DMS53 treated with DMSO at 0.1 percent for 48 hours (cell line): ENCODE data around the gene RAB4B.
"Not testable (repeated sequence)": the region's sequence is repeated elsewhere in the genome, so short reads cannot be mapped to it uniquely, and the experiment has no call there.

ENCODE experiments used
- DNase-seq: peaks from one replicate; lab custom pipeline; 2025; ENCODE audit not compliant: unreplicated experiment; lab: John Stamatoyannopoulos, UW

Gene RAB4B

DNA sequence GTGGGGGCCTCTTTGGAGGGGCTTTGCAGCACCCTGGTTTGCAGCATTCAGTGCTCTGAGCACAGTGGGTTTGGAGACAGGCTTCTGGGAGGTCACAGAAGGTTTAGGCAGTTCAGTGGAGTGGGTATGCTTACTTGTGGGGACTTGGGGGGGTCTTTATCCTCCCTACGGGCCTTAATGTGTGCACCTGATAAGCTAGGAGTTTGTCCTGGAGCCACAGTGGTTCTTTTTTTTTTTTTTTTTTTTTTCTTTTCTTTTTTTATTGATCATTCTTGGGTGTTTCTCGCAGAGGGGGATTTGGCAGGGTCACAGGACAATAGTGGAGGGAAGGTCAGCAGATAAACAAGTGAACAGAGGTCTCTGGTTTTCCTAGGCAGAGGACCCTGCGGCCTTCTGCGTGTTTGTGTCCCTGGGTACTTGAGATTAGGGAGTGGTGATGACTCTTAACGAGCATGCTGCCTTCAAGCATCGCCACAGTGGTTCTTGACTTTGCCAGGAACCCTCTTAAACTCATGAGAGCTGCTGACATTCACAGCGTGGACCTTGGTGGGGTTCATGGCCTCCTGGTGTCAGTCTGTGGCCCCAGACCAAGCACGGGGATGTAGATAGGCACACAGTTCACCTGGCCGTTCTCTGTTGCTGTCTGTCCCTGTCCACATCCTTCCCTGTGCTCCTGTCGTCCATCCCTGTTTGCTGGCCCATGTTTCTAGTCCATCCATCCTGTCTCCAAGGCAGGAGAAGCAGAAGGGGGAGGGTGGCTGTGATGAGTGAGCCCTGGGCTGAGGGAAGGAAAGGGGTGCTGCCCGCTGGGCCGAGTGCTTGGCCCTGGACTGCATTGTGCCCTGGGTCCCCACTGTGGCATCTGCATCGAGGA lies 23.6 kb downstream of the RAB4B start:
- no peak for DNase-seq

DNA sequence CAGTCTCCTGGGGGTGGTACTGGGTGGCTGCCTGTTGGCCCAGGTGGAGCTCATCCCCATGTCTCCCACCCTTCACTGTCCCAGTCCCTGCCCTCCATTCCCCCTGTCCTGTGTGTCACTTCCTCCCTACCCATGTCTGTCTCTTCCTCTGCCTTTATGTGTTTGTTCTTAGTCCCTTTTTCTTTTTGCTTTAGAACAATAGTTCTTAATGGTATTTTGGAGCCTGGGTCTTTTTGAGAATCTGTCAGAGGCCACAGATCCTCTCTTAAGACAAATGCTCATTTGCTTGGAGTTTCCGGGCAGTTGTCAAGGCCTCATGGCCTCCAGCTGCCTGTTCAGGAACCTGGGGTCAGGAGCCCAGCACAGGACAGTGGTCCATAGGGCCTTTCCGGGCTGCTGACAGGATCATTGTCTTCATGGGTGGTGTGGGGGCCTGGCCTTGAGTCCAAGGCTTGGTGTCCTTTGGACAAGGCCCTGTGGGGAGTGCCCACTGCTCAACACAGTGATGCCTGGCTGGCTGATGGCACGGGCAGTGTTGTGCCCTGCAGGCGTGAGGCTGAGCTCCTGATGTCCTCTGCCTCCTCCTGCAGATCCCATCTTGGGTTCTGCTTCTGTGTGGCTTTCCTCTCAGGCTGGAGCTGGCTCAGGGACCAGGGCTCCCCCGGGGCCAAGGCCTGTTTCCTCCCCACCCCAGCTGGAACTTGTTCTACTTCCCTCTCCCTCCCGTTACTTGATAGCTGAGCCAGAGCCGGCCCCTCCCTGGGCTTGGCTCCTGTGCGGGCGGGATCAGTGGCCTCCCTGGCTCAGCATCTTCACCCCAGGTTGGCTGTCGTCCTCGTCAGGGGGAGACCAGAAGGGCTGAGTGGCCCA lies 24.5 kb downstream of the RAB4B start:
- DNase-seq = no peak

DNA sequence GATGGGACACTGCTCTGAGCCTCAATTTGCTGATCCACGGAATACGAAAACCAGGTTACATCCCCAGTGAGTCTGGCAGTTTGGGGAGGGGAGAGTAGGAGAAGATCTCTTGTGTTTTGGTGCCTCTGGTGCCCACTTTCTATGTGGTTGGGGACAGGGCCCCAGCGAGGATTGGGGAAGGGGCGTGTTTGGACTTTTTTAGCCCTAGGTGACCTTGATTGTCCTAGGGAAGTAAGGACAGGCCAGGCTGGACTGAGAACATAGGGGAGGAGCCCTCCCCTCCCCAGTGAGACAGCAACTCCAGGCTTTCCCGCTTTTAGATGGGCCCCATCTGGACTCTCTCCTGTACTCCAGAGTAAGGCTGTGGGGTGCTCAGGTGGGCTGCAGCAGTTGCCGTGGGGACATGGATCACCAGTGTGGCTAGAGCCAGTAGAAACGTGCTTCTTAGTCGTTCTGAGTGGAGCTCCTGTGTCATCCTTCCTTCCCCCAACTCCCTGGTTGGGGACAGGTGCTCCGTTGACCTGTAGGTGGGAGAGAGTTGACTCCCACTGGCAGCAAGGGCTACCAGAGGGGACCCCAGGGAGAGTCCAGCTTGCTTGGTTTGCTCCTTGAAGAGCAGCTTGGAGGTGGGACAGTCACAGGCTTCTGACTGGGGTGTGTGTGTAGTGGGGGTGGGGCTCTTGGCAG lies 25.3 kb downstream of the RAB4B start:
- no peak for DNase-seq

DNA sequence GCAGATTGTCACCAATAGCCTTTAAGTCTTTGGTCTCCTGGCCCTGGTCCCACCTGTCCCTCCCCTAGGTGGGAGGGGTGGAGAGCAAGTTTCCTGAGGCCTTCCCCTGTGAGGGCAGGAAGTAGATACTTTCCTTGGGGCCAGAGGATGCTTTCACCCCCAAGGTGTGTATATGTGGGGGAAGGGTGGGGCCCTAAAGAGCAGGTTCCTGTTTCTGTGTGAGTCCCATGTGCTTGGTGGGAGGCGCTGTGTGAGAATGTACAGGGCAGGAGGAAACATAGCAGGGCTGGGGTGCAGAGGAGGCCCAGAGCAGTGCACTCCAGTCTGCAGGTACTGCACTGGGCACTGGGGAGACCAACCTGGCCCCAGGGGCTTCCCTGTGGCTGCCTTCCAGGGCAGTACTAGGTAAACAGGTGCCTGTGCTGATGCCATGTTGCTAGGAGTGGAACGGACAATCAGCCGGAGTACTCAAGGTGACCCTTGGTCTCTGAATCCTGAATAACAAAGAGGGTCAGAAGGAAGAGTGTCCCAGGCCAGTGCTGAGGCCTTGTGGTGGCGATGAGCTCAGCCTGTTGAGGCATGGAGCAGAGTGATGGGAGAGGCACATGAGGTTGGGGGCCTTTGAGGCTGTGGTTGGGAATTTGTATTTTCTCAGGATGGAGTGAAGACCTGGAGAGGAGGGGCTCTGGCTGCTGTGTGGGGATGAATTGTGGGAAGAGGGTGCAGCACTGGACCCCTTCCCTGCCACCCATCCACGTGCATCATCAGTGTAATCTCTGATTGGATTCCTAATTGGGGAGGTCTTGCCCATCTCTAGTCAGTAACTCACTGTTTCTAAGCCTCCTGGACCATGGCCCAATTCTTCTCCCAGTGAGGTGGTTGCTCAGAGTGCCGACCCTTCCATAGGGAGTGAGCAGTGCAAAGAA lies 26.1 kb downstream of the RAB4B start:
- DNase-seq = no peak

DNA sequence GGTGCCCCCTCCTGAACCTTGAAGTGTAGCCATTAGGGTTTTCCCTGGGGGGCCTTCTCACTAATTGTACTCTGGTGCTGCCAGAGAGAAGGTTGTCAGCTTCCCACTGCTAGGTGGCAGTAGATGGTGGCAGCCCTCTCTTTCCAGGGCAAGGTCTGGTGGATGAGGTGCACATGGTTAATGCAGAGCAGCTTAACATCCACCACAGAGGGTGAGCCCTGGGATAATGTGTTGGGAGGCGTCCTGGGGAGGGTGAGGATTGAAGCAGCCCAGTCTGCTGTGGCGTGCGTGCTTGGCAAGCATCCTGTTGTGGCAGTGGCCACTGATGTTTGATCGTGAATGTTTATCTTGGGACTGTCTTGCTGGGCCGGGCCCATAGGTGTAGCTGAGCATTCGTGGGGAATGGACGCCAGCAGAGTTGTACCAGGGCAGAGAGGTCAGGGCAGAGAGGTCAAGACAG lies 26.8 kb downstream of the RAB4B start:
- DNase-seq = no peak

DNA sequence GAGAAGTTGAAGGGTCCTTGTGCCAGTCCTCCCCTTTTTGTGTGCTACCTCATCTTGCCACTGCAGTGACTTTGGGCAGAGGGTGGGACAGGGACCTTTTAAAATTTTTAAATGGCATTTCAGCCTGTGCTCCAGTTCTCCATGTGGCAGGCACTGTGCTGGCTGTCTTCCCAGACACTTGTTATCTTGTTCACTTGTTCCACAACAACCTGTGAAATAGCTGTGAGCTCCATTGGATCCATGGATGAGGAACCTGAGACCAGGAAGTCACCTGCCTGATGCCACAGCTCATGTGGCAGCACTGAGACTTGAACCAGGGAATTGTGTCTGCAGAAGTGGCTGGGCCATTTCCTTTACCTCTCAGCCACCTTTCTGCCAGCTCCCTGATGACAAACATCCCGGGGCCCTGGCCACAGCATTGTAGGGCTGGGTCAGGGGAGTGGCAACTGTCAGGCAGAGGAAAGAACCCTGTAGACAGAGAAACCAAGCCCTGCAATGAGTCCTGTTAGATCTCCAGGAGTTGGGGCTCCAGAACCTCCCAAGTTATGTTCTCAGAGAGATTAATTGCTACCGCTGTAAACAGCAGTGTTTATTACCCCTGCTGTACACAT lies 27.3 kb downstream of the RAB4B start:
- no peak for DNase-seq

DNA sequence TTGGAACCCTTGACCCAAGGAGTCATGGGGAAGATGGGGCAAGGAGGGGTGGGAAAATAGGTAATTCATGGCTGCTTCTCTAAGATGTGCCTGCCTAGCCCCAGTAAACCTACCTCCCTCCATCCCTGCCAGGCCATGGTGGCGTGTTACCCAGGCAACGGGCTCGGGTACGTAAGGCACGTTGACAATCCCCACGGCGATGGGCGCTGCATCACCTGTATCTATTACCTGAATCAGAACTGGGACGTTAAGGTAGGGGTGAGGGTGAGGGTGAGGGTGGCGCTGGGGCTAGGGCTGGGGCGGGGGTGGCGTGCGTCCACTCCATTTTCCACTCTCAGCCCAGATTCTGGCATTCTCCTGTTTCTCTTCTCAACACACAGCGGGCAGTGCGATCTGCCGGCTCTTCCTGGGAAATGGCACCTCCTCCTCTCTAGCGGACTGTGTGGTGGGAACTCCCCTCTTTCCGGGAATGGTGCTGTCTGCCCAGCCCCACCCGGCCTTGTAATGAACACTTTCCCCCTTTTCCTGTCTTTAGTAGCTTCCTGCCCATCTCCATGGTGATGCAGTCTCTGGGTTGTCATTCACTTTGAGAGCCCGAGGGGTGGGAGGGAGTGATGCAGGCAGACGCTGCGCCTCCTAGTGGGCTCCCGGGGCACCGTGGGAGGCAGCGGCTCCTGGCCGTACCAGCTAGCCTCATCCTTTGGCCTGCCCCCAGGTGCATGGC lies 28.5 kb downstream of the RAB4B start:
- DNase-seq = no peak

DNA sequence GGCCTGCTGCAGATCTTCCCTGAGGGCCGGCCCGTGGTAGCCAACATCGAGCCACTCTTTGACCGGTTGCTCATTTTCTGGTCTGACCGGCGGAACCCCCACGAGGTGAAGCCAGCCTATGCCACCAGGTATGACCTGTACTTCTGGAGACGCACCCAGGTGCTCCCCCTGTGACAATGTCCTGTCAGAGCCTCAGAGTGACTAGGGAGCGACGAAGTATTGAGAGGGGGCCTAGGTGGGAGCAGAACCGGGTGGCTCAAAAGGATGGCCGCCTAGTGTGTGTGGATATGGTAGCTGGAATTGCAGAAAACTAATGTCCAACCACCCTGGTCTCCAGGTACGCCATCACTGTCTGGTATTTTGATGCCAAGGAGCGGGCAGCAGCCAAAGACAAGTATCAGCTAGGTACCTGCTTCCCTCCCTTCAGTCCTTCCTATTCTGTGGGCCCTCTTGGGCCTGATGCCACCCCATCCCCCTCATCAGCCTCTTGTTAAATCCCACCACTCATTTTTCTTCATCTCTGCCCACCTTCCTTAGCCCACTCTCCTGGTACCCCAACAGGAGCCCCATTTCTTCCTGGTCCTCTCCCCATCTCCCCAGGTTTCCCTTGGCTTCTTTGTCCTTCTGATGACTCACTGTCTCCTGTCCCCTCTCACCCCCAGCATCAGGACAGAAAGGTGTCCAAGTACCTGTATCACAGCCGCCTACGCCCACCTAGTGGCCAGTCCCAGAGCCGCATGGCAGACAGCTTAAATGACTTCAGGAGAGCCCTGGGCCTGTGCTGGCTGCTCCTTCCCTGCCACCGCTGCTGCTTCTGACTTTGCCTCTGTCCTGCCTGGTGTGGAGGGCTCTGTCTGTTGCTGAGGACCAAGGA lies 29.3 kb downstream of the RAB4B start:
- peak; percentile 28 for DNase-seq

DNA sequence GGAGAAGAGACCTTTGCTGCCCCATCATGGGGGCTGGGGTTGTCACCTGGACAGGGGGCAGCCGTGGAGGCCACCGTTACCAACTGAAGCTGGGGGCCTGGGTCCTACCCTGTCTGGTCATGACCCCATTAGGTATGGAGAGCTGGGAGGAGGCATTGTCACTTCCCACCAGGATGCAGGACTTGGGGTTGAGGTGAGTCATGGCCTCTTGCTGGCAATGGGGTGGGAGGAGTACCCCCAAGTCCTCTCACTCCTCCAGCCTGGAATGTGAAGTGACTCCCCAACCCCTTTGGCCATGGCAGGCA lies 29.9 kb downstream of the RAB4B start:
- no peak for DNase-seq

DNA sequence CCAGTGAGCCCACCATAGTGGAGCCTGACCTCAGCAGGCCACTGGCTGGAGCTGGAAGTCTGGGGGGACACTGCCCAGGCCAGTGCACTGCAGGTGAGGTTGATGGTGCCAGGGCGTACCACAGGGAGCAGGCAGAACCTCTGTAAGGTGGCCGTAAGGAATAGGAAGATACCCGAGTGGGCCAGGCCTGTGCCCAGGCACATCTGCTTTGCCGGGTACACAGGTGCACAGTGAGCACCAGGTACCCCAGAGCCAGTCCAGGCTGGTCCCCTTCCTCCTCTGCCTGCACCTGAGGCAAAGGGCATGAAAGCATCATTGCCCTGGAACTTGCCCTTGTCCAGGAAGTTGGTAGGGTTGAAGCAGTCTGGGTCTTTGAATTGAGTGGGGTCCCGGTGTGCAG lies 30.4 kb downstream of the RAB4B start:
- no peak for DNase-seq

DNA sequence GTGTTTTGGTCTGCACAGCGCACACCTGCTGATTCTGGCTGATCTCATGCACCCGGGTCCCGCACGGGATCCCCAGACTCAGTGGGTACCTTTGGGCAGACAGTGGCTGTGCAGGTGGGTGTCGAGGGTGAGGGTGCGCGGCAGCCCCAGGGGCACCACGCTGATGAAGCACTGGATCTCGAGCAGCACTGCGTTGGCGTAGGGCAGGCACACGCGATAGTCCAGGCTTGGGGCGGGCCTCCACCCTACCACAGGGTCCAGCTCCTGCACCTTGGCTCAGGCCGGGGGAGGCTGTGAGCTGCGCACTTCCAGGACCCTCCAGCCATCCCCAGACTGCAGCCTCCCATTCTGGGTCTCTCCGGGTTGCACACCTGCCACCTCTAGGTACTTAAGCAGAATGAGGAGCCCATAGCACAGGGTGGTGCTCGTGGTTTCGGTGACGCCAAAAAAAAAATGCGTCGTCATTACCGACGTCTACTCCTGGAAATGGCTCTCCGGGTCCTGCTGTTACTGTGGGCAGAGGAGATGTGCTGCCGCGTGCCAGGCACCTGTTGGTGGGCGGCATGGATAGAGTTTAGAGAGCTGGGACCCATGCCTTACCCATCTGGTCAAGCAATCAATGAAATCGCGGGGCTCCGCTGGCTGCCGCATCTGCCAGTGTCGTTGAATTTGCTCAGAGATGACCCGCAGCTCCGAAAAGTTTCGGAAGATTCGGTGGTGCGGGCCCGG lies 31.5 kb downstream of the RAB4B start:
- DNase-seq = no peak

DNA sequence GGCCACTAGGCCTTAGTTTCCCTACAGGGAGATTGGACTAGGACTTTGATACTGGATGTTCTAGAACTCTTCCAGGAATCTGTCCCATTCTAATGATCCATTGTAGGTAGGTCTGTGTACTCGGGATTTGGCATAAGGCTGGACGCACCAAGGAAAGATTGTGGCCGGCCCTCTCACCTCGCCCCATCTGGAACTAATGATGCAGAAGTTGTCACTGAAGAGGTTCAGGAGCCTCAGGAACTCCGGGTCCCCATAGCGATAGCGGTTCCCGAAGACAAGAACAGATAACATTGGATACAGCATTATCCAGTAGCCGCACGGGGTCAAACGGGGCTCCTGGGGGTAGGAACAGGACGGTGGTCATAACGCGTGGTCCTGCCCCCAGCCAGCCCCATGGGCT lies 32.1 kb downstream of the RAB4B start:
- no peak for DNase-seq

DNA sequence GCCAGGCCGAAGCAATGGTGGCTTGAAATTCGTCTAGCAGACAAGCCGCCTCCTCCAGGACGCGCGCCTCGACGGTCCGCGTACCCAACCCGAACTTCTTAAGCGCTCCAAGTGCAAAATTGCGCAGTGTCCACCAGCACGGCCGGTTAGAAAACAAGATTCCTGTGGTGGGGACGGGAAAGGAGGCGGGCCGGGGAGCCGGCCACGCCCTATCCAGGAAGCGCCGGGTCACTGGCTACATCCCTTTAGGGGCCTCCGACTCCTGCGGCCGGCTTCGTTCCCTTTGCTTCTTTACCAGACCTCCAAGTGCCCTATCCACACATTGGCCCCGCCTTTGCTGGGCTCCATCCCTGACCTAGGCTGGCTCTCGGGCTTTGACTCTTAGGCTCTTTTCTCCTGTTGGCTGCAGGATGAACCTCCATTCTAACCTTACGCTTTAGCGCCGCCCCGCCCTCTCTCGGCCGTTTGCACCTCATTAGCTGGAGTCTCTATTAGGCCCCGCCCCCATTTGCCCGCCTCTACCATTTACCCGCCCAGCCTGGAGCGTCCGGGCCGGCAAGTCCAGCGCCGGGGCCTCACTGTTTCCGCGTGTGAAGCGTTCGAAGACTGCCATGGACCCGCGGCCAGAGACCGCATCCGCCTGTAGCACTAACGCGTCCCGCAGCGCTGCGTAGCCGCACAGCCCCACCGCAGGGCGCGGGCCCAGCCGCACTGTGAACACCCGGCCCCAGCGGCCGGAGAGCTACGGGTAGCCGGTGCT lies 32.8 kb downstream of the RAB4B start:
- peak; percentile 81 for DNase-seq

DNA sequence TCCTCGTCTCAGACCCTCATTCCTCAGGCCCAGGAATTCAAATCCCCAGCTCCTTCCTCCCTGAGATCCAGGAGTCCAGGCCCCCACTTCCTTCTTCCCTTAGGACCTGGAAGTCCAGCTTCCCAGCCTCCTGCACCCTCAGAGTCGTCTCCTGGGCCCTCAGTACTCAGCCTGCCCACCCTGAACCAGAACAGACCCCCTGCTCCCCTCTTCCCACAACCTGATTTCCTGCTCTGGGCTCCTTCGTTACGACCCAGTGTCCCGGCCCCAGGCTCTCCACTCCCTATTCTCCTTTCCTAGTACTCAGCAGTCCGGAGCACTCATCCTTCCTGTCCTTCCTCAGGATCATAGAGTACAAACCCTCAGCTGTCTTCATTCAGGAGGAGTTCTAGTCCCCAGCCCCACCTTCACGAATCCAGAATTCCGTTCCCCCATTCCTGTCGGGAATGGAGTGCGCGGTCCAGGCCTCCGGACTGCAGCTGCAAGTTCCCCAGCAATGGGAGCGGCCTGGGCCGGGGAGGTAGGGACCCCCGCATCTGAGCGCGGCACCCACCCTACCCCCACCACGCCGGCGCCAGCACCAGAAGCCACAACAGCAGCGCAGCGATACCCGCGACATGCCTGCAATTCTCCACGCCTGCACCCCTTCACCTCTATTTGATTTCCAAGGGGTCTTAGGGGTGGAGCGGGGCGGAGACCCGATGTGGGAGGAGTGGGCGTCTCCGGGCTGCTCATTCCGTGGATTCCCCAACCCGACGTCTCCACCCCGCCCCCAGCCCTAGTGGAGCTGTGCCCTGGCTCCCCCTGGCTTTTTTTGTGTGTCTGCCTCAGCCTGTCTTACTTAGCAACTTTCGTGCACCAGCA lies 33.7 kb downstream of the RAB4B start:
- DNase-seq = no peak

DNA sequence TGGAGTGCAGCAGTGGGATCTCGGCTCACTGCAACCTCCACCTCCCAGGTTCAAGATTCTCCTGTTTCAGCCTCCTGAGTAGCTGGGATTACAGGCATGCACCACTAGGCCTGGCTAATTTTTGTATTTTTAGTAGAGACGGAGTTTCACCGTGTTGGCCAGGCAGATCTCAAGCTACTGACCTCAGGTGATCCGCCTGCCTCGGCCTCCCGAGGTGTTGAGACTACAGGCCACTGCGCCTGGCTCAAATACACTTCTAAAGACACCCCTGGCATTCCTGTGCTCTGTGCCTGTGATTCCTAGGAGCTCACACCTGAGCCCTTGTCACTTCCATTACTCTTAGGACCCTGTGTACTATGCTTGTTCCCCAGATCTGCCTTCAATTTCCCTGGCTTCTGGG lies 34.5 kb downstream of the RAB4B start:
- DNase-seq = not testable (repeated sequence)

DNA sequence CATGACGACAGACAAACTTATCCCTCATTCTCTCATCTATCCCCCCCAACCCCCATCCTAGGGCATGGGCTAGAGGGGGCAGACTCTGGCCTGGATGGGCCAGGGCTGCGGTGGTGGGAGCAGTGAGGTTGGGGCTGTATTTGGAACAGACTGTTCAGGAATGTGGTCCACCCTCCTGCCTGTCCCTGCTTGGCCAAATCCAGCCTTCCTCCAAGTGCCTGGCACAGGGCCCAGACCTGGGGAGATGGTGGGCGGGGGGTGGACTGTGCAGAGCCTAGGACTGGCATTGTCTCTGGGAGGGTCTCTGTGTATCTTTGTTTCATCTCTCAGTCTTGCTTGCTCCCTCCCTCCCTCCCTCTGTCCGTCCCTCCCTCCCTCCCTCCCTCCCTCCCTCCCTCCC lies 35.1 kb downstream of the RAB4B start:
- DNase-seq = no peak
